ENCODE measurements around the gene RSAD2.
"Not testable (repeated sequence)": the region's sequence is repeated elsewhere in the genome, so short reads cannot be mapped to it uniquely, and the experiment has no call there.

RSAD2 gene

DNA sequence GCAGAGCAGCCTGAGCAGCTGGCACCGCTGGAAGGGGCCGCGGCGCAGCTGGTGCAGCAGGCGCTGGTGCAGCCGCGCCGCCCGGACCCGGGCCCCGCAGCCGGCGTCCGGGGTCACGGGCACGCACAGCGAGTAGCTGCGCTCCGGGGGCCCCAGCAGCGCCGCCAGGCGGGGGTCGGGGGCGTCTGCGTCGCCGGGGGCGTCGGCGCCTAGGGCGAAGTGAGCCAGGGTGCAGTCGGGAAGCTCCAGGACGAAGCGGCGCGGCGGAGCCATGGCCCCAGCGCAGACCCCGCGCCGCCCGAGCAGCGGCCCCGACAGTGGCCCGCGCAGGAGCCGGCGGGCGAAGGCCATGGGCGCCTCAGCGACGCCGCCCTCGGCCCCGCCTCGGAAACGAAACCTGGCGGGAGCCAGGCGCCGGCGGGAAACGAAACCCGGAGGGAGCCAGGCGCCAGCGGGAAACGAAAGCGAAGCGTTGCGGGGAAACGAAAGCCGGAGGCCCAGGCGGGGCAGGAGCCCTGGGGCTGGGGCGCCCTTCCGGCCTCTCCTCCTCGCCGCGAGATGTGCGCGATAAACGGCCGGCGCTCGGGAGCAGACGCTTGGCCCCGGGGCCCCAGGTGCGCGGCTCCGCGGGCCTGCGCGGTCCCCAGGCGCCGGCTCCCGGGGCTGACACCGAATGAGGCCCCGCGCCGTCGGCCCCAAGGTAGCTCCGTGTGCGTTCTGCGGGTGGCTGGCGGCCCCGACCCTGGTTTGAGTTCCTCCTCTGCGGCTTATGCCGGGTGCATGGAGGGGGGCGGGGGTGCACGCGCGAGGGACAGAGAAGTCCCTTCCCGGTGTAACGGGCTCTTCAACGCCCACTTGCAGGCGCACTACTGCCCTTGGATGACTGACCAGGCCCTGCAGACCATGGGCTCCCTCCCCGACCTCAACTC is 12.0 kb upstream of the RSAD2 start, which contains the start of gene CMPK2:
Gene CMPK2, minus strand, starts transcription at position 562 of the 929 bp plus-strand sequence. Its CDS starts 211 bp downstream, at position 351.
- DNase-seq, result peak; percentile 55

DNA sequence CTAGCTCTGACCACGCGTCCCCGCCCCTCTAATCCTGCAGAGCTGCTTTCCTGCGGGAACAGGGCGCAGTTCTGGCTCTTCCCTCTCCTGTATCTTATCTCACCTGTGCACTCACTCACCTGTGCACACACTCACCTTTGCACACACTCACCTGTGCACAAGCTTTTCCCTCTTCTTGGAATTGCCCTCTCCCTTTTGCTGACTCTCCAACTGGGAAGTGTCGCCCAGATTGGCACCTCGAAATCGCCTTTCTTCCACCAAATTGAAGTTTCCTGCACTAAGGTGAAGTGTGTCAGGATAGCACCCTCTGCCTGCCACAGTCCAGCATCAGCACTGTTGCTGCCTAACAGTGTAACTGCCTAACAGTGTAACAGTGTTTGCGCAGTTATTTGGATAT is 11.3 kb upstream of the RSAD2 start:
- peak; percentile 34 for DNase-seq

DNA sequence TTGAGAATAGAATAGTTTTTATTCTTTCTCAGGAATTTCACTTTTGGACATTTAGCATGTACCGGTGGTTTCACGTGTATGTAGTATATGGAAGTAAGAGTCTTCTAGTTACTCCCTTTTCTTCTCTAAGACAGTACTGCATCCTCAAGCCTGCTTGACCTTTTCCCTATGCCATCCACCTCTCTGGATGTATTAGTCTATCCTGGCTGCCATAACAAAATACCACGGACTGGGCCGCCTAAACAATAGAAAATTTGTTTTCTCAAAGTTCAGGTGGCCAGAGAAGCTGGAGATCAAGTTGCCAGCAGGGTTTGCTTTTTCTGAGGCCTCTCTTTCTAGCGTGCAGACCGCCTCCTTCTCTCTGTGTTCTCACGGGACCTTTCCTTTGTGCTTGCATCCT is 10.6 kb upstream of the RSAD2 start:
- DNase-seq, result no peak

DNA sequence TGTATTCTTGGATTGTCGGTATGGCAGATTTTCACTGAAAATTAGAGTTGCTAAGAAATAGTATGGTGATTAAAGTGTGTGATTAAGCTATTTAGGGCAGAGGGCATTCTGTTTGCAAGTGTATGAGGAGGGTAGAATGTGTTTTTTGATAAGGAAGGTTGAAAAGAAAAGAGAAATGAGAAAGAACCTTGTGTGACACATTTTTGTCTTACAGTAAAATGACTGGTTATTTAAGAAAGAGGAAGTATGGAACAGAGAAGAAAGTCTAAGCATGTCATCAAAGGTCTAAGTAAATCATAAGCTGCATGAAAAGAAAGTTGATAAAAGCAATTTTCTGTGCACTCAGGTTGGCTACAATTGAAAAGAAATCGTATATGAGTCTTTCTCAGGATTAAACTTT is 5.2 kb upstream of the RSAD2 start:
- no peak for DNase-seq

DNA sequence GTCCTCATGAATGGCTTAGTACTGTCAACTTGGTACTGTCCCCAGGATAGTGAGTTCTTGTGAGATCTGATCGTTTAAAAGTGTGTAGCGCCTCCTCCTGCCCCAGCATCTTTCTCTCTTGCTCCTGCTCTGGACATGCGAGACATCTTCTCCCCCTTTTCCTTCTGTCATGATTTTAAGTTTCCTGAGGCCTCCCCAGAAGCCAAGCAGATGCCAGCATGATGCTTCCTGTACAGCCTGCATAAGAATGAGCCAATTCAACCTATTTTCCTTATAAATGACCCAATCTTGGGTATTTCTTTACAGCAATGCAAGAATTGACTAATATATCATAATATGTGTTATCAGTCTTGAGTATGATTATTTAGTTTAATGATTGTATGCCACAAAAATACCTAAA is 3.5 kb upstream of the RSAD2 start:
- DNase-seq, result no peak

DNA sequence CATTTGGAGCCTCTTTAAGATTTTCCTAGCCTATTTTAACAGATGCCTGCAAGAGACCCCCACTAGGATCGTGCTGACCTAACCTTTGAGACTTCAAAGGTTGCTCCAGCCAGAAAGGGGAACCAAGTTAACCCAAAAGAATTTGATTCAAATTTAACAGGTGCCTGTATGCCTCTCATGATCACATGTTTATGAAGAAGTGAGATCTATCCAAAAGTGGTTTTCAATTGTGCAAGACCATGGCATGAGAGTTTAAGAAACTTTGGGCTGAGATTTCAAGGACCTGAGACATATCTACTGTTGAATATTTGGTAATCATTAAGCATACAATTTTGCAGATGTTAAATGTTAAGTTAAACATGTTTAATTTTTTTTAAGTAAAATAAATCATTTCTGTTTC is 1.3 kb upstream of the RSAD2 start:
- DNase-seq, result no peak

DNA sequence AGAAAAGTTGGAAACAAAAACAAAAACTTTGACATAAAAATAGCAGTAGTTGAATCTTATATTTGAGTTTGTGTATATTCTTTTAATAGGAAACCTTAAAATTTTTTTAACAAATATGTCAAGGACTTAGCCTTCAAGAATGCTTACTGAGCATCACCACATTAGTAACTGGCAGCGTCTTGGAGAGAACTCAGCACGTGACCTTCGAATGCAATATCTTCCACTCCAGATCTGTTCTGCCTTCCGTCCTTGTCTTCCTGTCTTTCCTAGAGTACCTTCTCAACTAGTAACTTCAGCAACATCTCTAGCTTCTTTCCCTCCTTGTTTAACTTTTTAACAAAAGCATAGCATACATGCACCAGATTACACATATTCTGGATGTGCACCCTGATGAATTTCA is 972 bp downstream of the RSAD2 start:
- DNase-seq, result no peak

DNA sequence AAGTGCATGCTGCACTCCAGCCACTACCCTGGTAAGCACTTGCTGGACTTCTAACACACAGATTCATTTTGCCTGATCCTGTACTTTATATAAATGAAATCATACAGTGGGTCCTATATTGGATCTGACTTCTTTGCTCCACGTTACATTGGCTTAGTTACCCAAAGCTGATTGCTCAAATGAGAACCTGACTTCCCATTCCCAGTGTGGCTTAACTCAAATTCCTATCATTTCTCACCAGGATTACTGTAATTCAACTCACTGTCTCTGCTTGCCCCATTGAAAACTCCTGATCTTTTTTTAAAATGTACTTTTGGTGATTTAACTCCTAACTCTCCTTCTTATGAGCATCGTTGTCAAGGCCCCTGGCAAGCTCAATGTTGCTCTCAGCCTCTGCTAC is 1.4 kb downstream of the RSAD2 start:
- no peak for DNase-seq

DNA sequence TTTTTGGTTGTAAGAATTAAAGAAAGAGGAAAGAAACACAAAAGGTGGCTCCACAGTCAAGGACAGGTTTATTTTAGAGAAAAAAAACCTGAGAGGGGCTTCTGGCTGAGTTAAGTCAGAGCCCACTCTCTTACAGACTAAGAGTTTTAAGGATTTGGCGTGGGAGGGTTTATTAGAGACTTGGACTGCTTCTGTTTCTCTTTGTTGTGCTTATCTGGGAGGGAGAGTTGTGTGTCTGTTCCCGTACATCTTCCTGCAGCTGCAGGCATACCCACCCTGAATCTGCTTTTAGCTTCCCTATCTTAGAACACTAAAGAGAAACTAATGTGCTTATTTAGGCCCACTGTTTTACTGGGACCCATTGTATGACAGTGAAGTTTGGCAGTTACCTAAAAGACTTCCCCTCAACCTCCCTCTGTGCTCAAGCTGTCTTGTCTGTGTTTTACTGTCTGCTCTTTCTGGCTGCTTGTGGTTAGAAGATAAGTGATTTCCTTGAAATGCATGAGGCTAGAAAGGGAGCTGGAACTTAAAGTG is 2.7 kb downstream of the RSAD2 start:
- DNase-seq, result no peak

DNA sequence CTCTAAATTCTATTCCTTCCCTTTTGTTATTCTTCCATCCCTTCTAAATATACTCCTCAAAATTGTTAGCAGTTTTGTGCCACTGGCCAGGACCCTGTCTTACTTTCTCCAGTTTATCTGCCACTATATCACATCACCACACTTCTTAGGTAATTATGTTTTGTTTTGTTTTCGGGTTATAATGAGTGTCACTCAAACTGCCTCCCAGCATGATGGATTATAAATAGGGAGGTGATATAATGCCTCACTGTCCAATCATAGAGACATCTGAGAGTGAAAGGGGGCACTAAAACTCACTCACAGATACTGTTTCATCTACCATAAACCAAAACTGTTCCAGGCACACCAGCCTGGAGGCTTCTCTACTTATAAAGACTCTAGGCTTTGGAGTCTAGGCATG is 3.5 kb downstream of the RSAD2 start:
- DNase-seq, result no peak

DNA sequence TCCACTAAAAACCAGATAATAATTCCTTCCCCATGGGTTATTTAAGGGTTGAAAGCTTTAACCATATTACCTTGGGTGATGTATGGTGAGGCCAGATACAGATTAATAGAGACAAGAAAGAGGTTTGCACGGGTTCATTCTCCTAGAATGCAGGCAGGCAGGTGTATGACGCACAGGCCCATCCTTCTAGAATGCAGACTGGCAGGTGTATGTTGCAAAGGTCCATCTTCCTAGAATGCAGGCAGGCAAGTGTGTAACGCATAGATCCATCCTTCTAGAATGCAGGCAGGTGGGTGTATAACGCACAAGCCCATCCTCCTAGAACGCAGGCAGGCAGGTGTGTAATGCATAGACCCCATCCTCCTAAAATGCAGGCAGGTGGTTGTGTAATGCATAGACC is 3.9 kb downstream of the RSAD2 start:
- no peak for DNase-seq

DNA sequence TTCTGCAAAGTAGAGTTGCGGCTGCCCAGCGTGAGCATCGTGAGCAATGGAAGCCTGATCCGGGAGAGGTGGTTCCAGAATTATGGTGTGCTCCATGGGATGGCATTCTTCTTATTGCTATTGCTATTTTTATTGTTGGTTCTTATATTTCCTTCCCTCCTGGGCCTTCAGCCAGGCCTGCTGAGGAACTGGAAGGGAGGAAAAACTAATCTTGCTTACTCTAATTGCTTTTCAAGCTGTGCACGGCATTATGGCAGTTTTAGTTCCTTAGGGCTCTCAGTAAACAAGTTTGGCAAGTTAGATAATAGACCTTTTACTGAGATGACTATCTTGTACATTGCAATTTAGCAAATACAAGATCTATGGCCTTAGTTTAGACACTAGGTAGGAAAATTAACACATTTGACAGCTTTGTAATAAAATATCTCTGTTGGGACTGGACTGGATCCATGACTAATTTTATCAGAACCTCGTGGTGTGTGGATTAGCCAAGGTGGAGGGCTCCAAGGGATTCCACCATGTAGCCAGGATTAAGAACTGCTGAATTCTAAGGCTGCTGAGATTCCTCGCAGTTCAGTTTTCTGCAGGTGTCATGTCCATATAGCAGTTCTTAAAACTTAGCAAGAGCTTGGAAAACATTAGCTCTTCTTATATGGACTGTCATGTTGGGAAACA is 6.0 kb downstream of the RSAD2 start:
- DNase-seq, result no peak

DNA sequence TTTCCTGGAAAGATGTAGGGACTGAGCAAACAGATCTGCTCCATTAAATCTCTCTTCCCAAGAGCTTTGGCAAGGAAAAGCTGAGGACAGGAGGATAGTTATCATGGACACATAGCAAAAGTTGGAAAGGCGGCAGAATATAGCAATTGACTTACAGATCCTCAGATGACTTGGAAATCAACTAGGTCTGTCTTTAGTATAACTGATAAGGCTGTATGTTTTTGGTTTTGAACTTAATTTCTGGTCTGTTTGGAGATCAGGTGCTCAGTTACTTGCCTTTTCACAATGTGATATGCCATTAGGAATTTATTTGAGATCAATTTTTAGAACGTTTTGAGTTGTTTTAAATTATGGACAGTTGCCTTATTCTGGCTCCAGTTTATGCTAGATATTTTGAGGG is 8.0 kb downstream of the RSAD2 start:
- DNase-seq, result no peak

DNA sequence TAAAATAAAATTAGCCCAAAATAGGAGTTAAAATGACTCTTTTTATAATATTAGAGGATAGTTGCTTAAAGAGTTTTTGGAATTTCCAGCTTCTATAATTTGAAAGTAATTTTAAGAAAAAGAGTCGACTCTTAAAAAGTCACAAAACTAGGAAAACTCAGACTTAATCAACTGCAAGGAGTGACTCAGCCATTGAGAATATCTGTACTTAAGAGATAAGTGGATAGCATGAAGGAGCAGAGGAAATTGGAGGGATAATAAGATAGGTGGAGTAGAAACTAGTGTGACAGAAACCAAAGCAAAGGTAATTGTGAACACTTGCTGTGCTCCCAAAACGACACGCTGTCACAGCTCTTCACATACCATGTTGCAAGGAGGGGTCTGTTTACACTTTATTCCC is 8.4 kb downstream of the RSAD2 start:
- DNase-seq, result no peak

DNA sequence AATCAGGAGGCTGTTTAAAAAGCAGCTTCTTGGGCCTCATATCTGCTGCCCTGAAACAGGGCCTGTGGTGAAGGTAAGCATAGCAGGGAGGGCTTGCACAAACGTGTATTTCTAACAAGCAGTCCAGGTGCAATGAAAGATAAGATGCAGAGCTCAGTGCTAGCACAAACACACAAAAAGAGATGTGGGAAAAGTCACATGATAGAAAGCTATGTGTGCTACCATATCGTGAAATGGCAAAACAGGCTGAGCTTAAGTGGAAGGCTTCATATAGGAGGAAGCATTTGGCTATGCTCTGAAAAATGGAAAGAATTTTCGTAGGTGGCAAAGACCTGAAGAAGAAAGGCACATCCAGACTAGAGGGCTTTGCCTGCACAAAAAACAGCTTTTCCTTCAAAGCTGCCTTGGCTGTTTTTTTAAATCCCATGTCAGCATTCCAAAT is 10.2 kb downstream of the RSAD2 start:
- no peak for DNase-seq

DNA sequence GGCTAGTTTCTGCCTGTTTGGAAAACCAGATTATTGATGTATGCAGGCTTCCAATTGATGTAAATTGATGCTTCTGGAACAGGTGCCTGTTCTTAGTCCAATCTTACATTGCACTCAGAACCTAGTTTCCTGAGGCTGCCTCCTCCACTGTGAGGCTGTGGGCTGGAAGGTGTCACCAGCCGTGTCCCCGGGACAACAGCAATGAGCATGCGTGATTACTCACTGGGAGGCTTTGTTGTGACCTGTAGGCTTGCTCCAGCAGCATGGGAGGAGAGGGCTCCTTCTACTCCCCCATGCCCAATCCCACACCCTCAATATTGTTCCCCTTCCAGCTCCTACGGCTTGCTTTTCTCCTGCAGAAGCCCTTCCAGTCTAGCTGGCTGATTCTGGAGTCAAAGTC is 11.1 kb downstream of the RSAD2 start:
- no peak for DNase-seq

DNA sequence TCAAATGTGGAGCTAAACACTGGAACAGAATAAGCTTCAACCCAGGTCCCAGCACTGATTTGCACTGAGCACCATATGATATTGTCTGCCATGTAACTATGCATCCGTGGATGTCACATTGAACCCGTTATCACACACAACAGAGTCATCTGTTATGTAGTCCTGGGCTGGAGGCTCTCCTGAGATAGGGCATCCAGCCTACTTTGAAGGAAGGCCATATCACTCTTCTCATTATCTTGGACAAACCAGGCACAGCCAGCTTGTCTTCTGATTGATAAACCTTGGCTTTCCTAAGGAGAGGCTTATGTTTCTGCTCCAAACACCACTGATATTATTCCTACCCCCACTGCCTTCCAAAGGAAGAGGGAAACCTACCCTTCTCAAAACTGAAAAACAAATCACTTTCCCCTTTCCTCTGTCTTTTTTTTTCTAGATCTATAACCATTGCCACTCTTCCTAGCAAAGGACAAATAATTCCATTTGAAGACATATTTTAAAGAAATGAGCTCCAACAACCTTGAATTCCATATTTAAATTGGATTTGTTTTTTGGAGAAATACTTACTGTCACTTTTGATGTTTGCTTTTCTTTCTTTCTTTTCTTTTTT is 16.4 kb downstream of the RSAD2 start:
- DNase-seq, result no peak

DNA sequence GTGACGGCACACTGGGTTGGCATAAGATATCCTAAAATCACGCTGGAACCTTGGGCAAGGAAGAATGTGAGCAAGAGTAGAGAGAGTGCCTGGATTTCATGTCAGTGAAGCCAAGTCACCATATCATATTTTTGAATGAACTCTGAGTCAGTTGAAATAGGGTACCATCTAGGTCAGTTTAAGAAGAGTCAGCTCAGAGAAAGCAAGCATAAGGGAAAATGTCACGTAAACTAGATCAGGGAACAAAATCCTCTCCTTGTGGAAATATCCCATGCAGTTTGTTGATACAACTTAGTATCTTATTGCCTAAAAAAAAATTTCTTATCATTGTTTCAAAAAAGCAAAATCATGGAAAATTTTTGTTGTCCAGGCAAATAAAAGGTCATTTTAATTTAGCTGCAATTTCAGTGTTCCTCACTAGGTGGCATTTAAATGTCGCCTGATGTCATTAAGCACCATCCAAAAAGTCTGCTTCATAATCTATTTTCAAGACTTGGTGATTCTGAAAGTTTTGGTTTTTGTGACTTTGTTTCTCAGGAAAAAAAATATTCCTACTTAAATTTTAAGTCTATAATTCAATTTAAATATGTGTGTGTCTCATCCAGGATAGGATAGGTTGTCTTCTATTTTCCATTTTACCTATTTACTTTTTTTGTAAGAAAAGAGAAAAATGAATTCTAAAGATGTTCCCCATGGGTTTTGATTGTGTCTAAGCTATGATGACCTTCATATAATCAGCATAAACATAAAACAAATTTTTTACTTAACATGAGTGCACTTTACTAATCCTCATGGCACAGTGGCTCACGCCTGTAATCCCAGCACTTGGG is 19.6 kb downstream of the RSAD2 start:
- DNase-seq, result peak; percentile 55

DNA sequence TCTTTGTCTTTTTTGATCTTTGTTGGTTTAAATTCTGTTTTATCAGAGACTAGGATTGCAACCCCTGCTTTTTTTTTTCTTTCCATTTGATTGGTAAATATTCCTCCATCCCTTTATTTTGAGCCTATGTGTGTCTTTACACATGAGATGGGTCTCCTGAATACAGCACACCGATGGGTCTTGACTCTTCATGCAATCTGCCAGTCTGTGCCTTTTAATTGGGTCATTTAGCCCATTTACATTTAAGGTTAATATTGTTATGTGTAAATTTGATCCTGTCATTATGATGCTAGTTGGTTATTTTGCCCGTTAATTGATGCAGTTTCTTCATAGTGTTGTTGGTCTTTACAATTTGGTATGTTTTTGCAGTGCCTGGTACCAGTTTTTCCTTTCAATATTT is 25.0 kb downstream of the RSAD2 start:
- DNase-seq, result not testable (repeated sequence)

DNA sequence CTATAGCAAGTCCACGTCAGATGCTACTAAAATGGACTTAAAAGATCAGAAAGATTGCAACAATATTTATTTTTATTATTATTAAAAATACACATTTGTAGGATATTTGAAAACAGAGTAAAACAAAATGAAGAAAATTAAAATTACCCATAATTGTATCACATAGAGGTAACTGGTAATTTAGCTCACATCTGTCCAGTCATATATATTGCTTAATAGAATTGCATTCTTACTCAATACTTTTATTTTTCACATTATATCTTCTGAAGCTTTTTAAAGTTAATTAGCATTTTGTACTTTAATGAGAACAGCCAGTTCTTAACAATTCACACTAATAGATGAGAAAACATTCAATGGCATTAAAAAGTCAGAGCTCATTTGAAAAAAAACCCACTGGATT is 28.1 kb downstream of the RSAD2 start:
- DNase-seq, result no peak

DNA sequence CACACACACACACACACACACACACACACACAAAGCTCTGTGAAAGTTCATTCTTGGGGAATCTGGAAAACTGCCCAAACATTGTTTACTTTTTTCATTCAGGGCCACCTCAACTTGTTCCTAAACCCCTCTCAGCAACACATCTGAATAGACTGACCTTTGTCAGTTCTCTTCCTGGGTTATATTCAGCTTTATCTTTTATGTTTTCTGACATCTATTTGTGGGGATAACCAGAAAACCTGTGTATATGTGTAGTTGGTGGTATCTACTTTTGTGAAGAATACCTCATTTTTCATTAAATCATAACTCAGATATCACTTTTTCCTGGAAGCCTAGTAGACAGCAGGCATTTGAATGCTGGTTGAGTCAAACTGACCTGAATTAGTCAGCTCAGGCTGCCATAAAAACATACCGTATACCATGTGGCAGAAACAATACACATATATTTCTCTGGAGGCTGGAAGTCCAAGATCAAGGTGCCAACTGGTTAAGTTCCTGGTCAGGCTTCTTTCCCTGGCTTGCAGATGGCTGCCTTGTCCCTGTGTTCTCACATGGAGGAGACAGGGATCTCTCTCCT is 28.7 kb downstream of the RSAD2 start:
- no peak for DNase-seq

DNA sequence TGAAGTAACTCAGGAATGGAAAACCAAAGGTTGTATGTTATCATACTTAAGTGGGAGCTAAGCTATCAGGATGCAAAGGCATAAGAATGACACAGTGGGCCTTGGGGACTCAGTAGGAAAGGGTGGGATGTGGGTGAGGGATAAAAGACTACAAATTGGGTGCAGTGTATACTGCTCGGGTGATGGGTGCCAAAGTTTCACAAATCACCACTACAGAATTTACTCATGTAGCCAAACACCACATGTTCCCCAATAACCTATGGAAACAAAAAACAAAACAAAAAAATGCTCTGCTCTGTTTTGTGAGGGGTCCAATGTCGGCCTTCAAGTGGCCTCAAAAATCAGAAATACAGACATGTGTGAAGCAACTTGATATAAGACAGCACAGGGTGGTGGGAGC is 30.7 kb downstream of the RSAD2 start:
- DNase-seq, result no peak

All from midbrain (tissue), 1 donor.